ENCODE data around the gene KCNMA1. TPM values are rescaled to one million over a fixed set of nuclear protein-coding genes. Genes with fewer than 3 reads are reported as not detected.
A peak's percentile ranks its signal among the peaks of the same experiment; 100 is the strongest.

The KCNMA1 gene
- total RNA-seq, 4 donors from 2014 or later, result 66.8 to 96.5 (median 78.9) TPM

DNA sequence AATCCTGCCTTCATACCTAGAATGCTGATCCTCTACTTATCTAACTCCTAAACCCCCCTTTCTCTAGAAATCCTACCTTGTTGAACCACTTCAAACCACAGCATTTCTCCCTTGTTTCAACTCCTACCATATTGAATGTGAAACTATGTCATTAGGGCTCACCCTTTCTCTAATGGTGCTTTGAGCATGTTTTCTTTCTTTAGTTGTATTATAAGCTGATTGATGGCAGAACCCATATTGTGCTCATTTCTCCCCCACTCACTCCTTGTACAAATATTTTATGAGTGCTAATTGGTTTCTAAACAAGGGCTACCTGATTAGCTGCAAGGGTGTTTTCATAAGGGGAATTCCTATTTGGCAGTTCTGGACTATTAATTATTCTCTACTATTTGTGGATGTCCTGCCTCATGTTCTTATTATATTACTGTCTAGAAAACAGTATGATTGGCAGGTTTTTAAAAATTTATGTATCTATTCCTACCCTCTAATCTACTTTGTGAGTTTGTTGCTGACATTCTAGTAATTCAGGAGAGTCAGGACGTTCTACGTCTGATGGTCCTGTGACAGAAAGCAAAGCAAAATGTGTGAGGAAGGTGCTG lies 765.8 kb downstream of the KCNMA1 start:
- TF ChIP-seq POLR2A (IDR thresholded peaks at IDR 0.05), result no peak
- TF ChIP-seq CTCF (IDR thresholded peaks at IDR 0.05 in 4 of 5, conservative IDR thresholded peaks at IDR 0.05 in 1 of 5), result no peak
- in situ Hi-C loops (cut with MboI; ENCODE audit: low sequenced_read_pairs in 4 of 4), result no loop called here
- no peak for ATAC-seq
- H3K36me3 ChIP-seq, result no peaks in the 10 kb centered on the region
- H3K27ac ChIP-seq, result no peak overlapping the region
- H3K4me1 ChIP-seq, result peaks cover 0 to 8% of the 10 kb centered on the region in 2 donors
- H3K4me3 ChIP-seq, result no peak overlapping the region
- no peak for DNase-seq
- no peaks in the 10 kb centered on the region for H3K9me3 ChIP-seq
- intact Hi-C loops (cut with DNase I; ENCODE audit: low total_unique reads), result no loop called here
- H3K27me3 ChIP-seq, result no peaks in the 10 kb centered on the region

DNA sequence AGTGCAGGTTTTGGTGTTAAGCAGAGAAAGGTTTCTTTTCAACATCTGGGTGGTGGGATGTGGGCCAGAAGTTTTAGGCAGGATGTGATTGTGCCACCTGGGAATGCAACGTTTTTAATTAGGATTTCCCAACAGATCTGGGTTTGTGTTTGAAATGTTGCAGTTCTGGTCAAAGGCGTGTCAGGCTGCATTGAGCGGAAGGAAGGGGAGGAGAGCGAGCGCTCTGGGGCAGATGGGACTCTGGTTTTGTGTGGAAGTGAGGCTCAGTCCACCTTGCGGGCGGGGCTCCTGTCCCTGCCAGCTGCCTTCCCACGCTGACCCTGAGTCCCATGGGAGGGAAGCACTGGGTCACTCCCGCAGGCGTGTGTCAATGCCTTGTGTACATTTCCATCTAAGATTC lies 767.7 kb downstream of the KCNMA1 start:
- DNase-seq (no peak), ATAC-seq (no peak)
- Histone ChIP-seq H3K27ac (no peak overlapping the region), H3K36me3 (no peaks in the 10 kb centered on the region), H3K9me3 (no peaks in the 10 kb centered on the region), H3K27me3 (no peaks in the 10 kb centered on the region), H3K4me3 (no peak overlapping the region), H3K4me1 (peaks cover 0 to 8% of the 10 kb centered on the region in 2 donors)
- in situ Hi-C loops (cut with MboI; ENCODE audit: low sequenced_read_pairs in 4 of 4), result no loop called here
- no peak for TF ChIP-seq POLR2A (IDR thresholded peaks at IDR 0.05)
- no peak for TF ChIP-seq CTCF (IDR thresholded peaks at IDR 0.05 in 4 of 5, conservative IDR thresholded peaks at IDR 0.05 in 1 of 5)
- intact Hi-C loops (cut with DNase I; ENCODE audit: low total_unique reads), result no loop called here

- DNase-seq, result no peak
- no peak overlapping the region for H3K4me3 ChIP-seq
- in situ Hi-C loops (cut with MboI; ENCODE audit: low sequenced_read_pairs in 4 of 4) (no loop called here), intact Hi-C loops (cut with DNase I; ENCODE audit: low total_unique reads) (no loop called here)
- H3K27ac ChIP-seq, result no peak overlapping the region
- H3K27me3 ChIP-seq, result no peaks in the 10 kb centered on the region
- peaks cover 0 to 2% of the 10 kb centered on the region in 2 donors for H3K4me1 ChIP-seq
- no peak for TF ChIP-seq POLR2A (IDR thresholded peaks at IDR 0.05)
- no peak for TF ChIP-seq CTCF (IDR thresholded peaks at IDR 0.05 in 4 of 5, conservative IDR thresholded peaks at IDR 0.05 in 1 of 5)
- peak; percentile 39 to 66 for ATAC-seq
- no peaks in the 10 kb centered on the region for H3K36me3 ChIP-seq
- no peaks in the 10 kb centered on the region for H3K9me3 ChIP-seq
These were observed 769.3 kb downstream of the KCNMA1 start for GRCh38 chr10:76868098-76868977.

- Histone ChIP-seq H3K36me3 (no peaks in the 10 kb centered on the region), H3K4me3 (no peak overlapping the region), H3K9me3 (no peaks in the 10 kb centered on the region), H3K27ac (no peak overlapping the region), H3K4me1 (peaks cover 0 to 2% of the 10 kb centered on the region in 2 donors), H3K27me3 (no peaks in the 10 kb centered on the region)
- DNase-seq, result no peak
- TF ChIP-seq POLR2A (IDR thresholded peaks at IDR 0.05), result no peak
- TF ChIP-seq CTCF (IDR thresholded peaks at IDR 0.05 in 4 of 5, conservative IDR thresholded peaks at IDR 0.05 in 1 of 5), result no peak
- no peak for ATAC-seq
- in situ Hi-C loops (cut with MboI; ENCODE audit: low sequenced_read_pairs in 4 of 4) (no loop called here), intact Hi-C loops (cut with DNase I; ENCODE audit: low total_unique reads) (no loop called here)
These were observed 770.6 kb downstream of the KCNMA1 start for GRCh38 chr10:76866841-76867586.
